Liver (tissue), 9 donors: Measurements from ENCODE around the gene PTPRD. TPM values are rescaled to one million over a fixed set of nuclear protein-coding genes. Genes with fewer than 3 reads are reported as not detected.
"Not testable (repeated sequence)": the region's sequence is repeated elsewhere in the genome, so short reads cannot be mapped to it uniquely, and the experiment has no call there.

ENCODE experiments used
- DNase-seq: peaks from one replicate; pipeline ENCODE4 v3.0.0-alpha.2; 2017; ENCODE audit warnings: low spot score
- H3K27ac ChIP-seq, 2 donors: one replicate each; pipeline ENCODE4 v1.7.0; 2013; ENCODE audit warnings: inconsistent platforms in 2 of 2, low read length in 2 of 2, control low read depth in 1 of 2, low read depth in 1 of 2, mild to moderate bottlenecking in 1 of 2
- H3K27me3 ChIP-seq, 4 donors: one replicate each; pipeline versions ENCODE4 v1.6.1 to v1.7.0; 2013; ENCODE audit warnings: low read length in 3 of 4, inconsistent platforms in 1 of 4, mild to moderate bottlenecking in 1 of 4, moderate library complexity in 1 of 4; ENCODE audit not compliant: control insufficient read depth in 4 of 4, insufficient read depth in 4 of 4
- H3K36me3 ChIP-seq, 4 donors: one replicate each; pipeline versions ENCODE4 v1.6.1 to v1.7.0; 2013; ENCODE audit warnings: low read length in 3 of 4, mild to moderate bottlenecking in 3 of 4, low read depth in 1 of 4, moderate library complexity in 1 of 4; ENCODE audit not compliant: control insufficient read depth in 4 of 4, insufficient read depth in 3 of 4
- H3K4me1 ChIP-seq, 4 donors: one replicate each; pipeline versions ENCODE4 v1.6.1 to v1.7.0; 2013; ENCODE audit warnings: low read length in 3 of 4, mild to moderate bottlenecking in 3 of 4, moderate library complexity in 1 of 4; ENCODE audit not compliant: control insufficient read depth in 4 of 4, insufficient read depth in 4 of 4
- H3K4me3 ChIP-seq, 3 donors: one replicate each; pipeline versions ENCODE4 v1.6.1 to v1.7.0; 2013; ENCODE audit warnings: low read length in 3 of 3, control low read depth in 1 of 3, low read depth in 1 of 3, mild to moderate bottlenecking in 1 of 3
- H3K9ac ChIP-seq, 2 donors: one replicate each; pipeline ENCODE4 v1.7.0; 2013; ENCODE audit warnings: low read length in 2 of 2, mild to moderate bottlenecking in 2 of 2, moderate library complexity in 2 of 2, control low read depth in 1 of 2, low read depth in 1 of 2
- H3K9me3 ChIP-seq, 4 donors: one replicate each; pipeline versions ENCODE4 v1.6.1 to v1.7.0; 2013; ENCODE audit warnings: low read length in 3 of 4; ENCODE audit not compliant: control insufficient read depth in 4 of 4
- EGR1 ChIP-seq, 2 donors: IDR thresholded peaks; 2 replicates each; pipeline ENCODE4 v1.6.1; 2016 to 2018; ENCODE audit warnings: antibody characterized with exemption in 2 of 2, low read depth in 2 of 2
- FOXA1 ChIP-seq: IDR thresholded peaks from 2 replicates; pipeline ENCODE4 v1.6.1; 2016; ENCODE audit warnings: antibody characterized with exemption
- FOXA2 ChIP-seq: IDR thresholded peaks from 2 replicates; pipeline ENCODE4 v1.6.1; 2016; ENCODE audit warnings: antibody characterized with exemption
- GABPA ChIP-seq, 2 donors: IDR thresholded peaks in 1 of 2; conservative IDR thresholded peaks in 1 of 2; 2 replicates each; pipeline ENCODE4 v1.6.1; 2016; ENCODE audit warnings: antibody characterized with exemption in 2 of 2, mild to moderate bottlenecking in 1 of 2, moderate library complexity in 1 of 2
- HNF4A ChIP-seq, 2 donors: conservative IDR thresholded peaks; 2 replicates each; pipeline ENCODE4 v1.6.1; 2016; ENCODE audit warnings: antibody characterized with exemption in 2 of 2, mild to moderate bottlenecking in 2 of 2
- HNF4G ChIP-seq: IDR thresholded peaks from 2 replicates; pipeline ENCODE4 v1.6.1; 2016; ENCODE audit warnings: antibody characterized with exemption
- JUND ChIP-seq, 2 donors: IDR thresholded peaks; 2 replicates each; pipeline ENCODE4 v1.6.1; 2016; ENCODE audit warnings: antibody characterized with exemption in 2 of 2
- NR2F2 ChIP-seq: IDR thresholded peaks from 2 replicates; pipeline ENCODE4 v1.6.1; 2016; ENCODE audit warnings: antibody characterized with exemption
- RAD21 ChIP-seq, 2 donors: IDR thresholded peaks; 2 replicates each; pipeline ENCODE4 v1.6.1; 2016; ENCODE audit warnings: antibody characterized with exemption in 2 of 2, mild to moderate bottlenecking in 2 of 2
- RXRA ChIP-seq, 2 donors: IDR thresholded peaks; 2 replicates each; pipeline ENCODE4 v1.6.1; 2017 to 2018; ENCODE audit warnings: antibody characterized with exemption in 2 of 2, mild to moderate bottlenecking in 1 of 2
- SP1 ChIP-seq: IDR thresholded peaks from 2 replicates; pipeline ENCODE4 v1.6.1; 2018; ENCODE audit warnings: antibody characterized with exemption, mild to moderate bottlenecking
- TAF1 ChIP-seq: conservative IDR thresholded peaks from 2 replicates; pipeline ENCODE4 v1.6.1; 2016; ENCODE audit warnings: antibody characterized with exemption, mild to moderate bottlenecking
- YY1 ChIP-seq: IDR thresholded peaks from 2 replicates; pipeline ENCODE4 v1.6.1; 2016; ENCODE audit warnings: antibody characterized with exemption, mild to moderate bottlenecking
- WGBS: extraction: QIAGEN DNeasy Blood & Tissue Kit; methylation state at CpG from one replicate; pipeline ENCODE4 v1.1.7; 2013; 5-methylcytosine and 5-hydroxymethylcytosine counted together
- polyA plus RNA-seq, 2 donors: library from polyadenylated mRNA; stranded (reverse) in 1 of 2; unstranded in 1 of 2; fragments of 200-250 nt in 1 of 2; fragments of >200 nt in 1 of 2; fragmentation: Nextera tagmentation in 1 of 2; extraction: Ambion mirVana in 1 of 2; gene quantifications; one replicate each; pipeline versions ENCODE4 v1.2.1 to v1.2.3, GENCODE V29; 2013 to 2015
- total RNA-seq, 2 donors: library from RNA; depleted of rRNA; stranded (reverse); fragments of >200 nt; gene quantifications; one replicate each; pipeline ENCODE4 v1.2.3, GENCODE V29; 2014
- TF ChIP-seq, protein P1 (sequence below): IDR thresholded peaks from 2 replicates; pipeline ENCODE4 v1.6.1; 2016; ENCODE audit warnings: antibody characterized with exemption
- TF ChIP-seq, protein P2 (sequence below): IDR thresholded peaks from 2 replicates; pipeline ENCODE4 v1.6.1; 2016; ENCODE audit warnings: antibody characterized with exemption
- TF ChIP-seq, protein P3 (sequence below): fragments of 150-350 bp; IDR thresholded peaks from 2 replicates; pipeline ENCODE4 v1.5.1; 2017; ENCODE audit warnings: improper control_type of control experiment, low read depth, low read length; ENCODE audit not compliant: missing input control
- TF ChIP-seq, protein P4 (sequence below): IDR thresholded peaks from 2 replicates; pipeline ENCODE4 v1.6.1; 2016; ENCODE audit warnings: antibody characterized with exemption
- TF ChIP-seq, protein P5 (sequence below): IDR thresholded peaks from 2 replicates; pipeline ENCODE4 v1.6.1; 2016; ENCODE audit warnings: antibody characterized with exemption, mild to moderate bottlenecking
- donor health status: healthy.
- donor health status: healthy.
- donor health status: healthy.
- donor health status: healthy.
- donor health status: healthy.

Gene PTPRD
- total and polyA plus RNA-seq, 4 donors, result 0.78 to 34.2 (median 4.7) TPM

DNA sequence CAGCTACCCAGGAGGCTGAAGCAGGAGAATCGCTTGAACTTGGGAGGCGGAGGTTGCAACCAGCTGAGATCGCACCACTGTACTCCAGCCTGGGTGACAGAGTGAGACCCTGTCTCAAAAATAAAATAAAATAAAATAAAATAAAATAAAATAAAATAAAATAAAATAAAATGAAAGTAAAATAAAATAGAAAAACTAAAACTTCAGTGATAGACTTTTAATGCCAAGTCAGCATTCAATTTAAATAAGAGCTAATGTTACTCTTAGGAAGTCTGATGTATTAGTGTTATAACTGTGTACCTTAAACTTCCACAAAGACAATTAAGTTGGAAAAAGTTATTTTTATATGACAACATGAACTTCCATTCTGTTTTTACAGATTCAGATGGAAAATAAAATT lies 1569.0 kb downstream of the PTPRD start:
- not testable (repeated sequence) for H3K9me3 ChIP-seq, H3K4me3 ChIP-seq, H3K36me3 ChIP-seq, H3K4me1 ChIP-seq, H3K9ac ChIP-seq, H3K27me3 ChIP-seq, H3K27ac ChIP-seq, DNase-seq
- WGBS, result 97% methylated on average over 3 of the region's 3 CpGs

DNA sequence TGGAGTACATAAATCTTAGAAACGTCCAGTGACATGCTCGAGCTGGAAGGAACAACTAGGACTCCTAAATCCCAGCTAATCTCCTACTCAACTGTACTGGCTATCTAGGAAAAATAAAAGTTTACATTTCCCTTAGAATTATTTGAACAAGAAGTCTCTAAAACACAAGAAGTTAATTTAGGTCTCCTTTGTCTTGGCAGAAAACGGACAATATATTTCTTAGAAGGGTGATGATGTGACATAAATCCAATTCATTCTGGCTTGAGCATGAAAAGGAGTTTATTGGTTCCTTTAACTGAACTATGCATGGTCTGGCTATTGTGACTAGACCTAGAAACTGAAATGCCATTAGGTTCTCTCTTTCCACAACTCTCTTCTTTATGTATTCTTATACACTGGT lies 1571.0 kb downstream of the PTPRD start:
- H3K27ac ChIP-seq, result no peak overlapping the region
- H3K9ac ChIP-seq, result no peak overlapping the region
- H3K9me3 ChIP-seq, result no peaks in the 10 kb centered on the region
- WGBS, result 86% methylated on average over 3 of the region's 3 CpGs
- no peak for DNase-seq
- peaks cover 0 to 4% (median 0%) of the 10 kb centered on the region in 4 donors for H3K27me3 ChIP-seq
- TF ChIP-seq HNF4G (no peak), HNF4A (conservative IDR thresholded peaks at IDR 0.05) (no peak), JUND (IDR thresholded peaks at IDR 0.05) (no peak)
- TF ChIP-seq, protein P1, sequence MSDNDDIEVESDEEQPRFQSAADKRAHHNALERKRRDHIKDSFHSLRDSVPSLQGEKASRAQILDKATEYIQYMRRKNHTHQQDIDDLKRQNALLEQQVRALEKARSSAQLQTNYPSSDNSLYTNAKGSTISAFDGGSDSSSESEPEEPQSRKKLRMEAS, result no peak
- TF ChIP-seq, protein P2, sequence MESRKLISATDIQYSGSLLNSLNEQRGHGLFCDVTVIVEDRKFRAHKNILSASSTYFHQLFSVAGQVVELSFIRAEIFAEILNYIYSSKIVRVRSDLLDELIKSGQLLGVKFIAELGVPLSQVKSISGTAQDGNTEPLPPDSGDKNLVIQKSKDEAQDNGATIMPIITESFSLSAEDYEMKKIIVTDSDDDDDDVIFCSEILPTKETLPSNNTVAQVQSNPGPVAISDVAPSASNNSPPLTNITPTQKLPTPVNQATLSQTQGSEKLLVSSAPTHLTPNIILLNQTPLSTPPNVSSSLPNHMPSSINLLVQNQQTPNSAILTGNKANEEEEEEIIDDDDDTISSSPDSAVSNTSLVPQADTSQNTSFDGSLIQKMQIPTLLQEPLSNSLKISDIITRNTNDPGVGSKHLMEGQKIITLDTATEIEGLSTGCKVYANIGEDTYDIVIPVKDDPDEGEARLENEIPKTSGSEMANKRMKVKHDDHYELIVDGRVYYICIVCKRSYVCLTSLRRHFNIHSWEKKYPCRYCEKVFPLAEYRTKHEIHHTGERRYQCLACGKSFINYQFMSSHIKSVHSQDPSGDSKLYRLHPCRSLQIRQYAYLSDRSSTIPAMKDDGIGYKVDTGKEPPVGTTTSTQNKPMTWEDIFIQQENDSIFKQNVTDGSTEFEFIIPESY, result no peak
- H3K4me1 ChIP-seq, result no peaks in the 10 kb centered on the region
- no peaks in the 10 kb centered on the region for H3K36me3 ChIP-seq
- H3K4me3 ChIP-seq, result no peak overlapping the region

DNA sequence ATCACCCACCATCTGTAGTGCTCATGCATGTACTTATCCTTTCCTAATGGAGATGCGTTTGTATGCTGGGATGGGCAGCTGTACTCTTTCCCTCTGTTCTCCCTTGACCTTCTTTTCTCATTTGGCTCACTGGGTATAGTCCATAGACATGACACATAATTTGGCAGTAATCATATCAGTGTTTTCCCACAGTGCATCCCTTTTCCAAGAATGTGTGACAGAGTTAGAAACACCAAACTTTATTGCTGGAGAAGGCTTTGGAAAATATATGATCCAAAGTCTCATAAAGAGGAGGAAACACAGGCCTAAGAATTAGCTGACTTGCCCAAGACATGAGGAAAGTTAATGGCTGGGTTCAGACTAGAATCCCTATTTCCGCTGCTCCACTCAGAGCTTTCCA lies 1579.8 kb downstream of the PTPRD start:
- TF ChIP-seq GABPA (IDR thresholded peaks at IDR 0.05 in 1 of 2, conservative IDR thresholded peaks at IDR 0.05 in 1 of 2) (no peak), FOXA2 (no peak), SP1 (no peak), HNF4G (no peak), JUND (IDR thresholded peaks at IDR 0.05) (no peak), FOXA1 (no peak), HNF4A (conservative IDR thresholded peaks at IDR 0.05) (no peak), YY1 (no peak), TAF1 (no peak), NR2F2 (no peak), EGR1 (IDR thresholded peaks at IDR 0.05; ENCODE audit: low read depth in 2 of 2) (no peak), RXRA (IDR thresholded peaks at IDR 0.05) (no peak), RAD21 (IDR thresholded peaks at IDR 0.05) (no peak)
- TF ChIP-seq, protein P3, sequence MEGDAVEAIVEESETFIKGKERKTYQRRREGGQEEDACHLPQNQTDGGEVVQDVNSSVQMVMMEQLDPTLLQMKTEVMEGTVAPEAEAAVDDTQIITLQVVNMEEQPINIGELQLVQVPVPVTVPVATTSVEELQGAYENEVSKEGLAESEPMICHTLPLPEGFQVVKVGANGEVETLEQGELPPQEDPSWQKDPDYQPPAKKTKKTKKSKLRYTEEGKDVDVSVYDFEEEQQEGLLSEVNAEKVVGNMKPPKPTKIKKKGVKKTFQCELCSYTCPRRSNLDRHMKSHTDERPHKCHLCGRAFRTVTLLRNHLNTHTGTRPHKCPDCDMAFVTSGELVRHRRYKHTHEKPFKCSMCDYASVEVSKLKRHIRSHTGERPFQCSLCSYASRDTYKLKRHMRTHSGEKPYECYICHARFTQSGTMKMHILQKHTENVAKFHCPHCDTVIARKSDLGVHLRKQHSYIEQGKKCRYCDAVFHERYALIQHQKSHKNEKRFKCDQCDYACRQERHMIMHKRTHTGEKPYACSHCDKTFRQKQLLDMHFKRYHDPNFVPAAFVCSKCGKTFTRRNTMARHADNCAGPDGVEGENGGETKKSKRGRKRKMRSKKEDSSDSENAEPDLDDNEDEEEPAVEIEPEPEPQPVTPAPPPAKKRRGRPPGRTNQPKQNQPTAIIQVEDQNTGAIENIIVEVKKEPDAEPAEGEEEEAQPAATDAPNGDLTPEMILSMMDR, result no peak
- TF ChIP-seq, protein P4, sequence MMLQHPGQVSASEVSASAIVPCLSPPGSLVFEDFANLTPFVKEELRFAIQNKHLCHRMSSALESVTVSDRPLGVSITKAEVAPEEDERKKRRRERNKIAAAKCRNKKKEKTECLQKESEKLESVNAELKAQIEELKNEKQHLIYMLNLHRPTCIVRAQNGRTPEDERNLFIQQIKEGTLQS, result no peak
- TF ChIP-seq, protein P2, result no peak
- TF ChIP-seq, protein P1, result no peak
- TF ChIP-seq, protein P5, sequence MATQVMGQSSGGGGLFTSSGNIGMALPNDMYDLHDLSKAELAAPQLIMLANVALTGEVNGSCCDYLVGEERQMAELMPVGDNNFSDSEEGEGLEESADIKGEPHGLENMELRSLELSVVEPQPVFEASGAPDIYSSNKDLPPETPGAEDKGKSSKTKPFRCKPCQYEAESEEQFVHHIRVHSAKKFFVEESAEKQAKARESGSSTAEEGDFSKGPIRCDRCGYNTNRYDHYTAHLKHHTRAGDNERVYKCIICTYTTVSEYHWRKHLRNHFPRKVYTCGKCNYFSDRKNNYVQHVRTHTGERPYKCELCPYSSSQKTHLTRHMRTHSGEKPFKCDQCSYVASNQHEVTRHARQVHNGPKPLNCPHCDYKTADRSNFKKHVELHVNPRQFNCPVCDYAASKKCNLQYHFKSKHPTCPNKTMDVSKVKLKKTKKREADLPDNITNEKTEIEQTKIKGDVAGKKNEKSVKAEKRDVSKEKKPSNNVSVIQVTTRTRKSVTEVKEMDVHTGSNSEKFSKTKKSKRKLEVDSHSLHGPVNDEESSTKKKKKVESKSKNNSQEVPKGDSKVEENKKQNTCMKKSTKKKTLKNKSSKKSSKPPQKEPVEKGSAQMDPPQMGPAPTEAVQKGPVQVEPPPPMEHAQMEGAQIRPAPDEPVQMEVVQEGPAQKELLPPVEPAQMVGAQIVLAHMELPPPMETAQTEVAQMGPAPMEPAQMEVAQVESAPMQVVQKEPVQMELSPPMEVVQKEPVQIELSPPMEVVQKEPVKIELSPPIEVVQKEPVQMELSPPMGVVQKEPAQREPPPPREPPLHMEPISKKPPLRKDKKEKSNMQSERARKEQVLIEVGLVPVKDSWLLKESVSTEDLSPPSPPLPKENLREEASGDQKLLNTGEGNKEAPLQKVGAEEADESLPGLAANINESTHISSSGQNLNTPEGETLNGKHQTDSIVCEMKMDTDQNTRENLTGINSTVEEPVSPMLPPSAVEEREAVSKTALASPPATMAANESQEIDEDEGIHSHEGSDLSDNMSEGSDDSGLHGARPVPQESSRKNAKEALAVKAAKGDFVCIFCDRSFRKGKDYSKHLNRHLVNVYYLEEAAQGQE, result no peak
- no peak for DNase-seq
- no peaks in the 10 kb centered on the region for H3K9me3 ChIP-seq
- H3K4me3 ChIP-seq, result no peak overlapping the region
- H3K4me1 ChIP-seq, result no peaks in the 10 kb centered on the region
- WGBS, result 84% methylated on average over 2 of the region's 2 CpGs
- H3K36me3 ChIP-seq, result no peaks in the 10 kb centered on the region
- H3K9ac ChIP-seq, result no peak overlapping the region
- H3K27me3 ChIP-seq, result no peaks in the 10 kb centered on the region
- H3K27ac ChIP-seq, result no peak overlapping the region
